ENCODE results near the gene GPER1.
"Not testable (repeated sequence)": the region's sequence is repeated elsewhere in the genome, so short reads cannot be mapped to it uniquely, and the experiment has no call there.

The GPER1 gene

GRCh38 chr7:1071731-1072254 lies 16.1 kb upstream of the GPER1 start:
- TF ChIP-seq ZNF384 (IDR thresholded peaks at IDR 0.05) (no peak), HDGF (IDR thresholded peaks at IDR 0.05; ENCODE audit: borderline replicate concordance) (no peak), TARDBP (IDR thresholded peaks at IDR 0.05) (no peak), L3MBTL2 (conservative IDR thresholded peaks at IDR 0.05) (no peak), FOXM1 (IDR thresholded peaks at IDR 0.05; ENCODE audit: borderline replicate concordance) (no peak), ELF4 (IDR thresholded peaks at IDR 0.05) (no peak), ARNT (IDR thresholded peaks at IDR 0.05) (no peak), SUZ12 (IDR thresholded peaks at IDR 0.05) (no peak), NFRKB (IDR thresholded peaks at IDR 0.05) (no peak)
- TF ChIP-seq, protein P1, sequence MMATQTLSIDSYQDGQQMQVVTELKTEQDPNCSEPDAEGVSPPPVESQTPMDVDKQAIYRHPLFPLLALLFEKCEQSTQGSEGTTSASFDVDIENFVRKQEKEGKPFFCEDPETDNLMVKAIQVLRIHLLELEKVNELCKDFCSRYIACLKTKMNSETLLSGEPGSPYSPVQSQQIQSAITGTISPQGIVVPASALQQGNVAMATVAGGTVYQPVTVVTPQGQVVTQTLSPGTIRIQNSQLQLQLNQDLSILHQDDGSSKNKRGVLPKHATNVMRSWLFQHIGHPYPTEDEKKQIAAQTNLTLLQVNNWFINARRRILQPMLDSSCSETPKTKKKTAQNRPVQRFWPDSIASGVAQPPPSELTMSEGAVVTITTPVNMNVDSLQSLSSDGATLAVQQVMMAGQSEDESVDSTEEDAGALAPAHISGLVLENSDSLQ (IDR thresholded peaks at IDR 0.05): no peak
- POLR2A ChIA-PET: no interaction called here
- CTCF ChIA-PET: no interaction called here
- DNase-seq (ENCODE audit: extremely low spot score): no peak

DNA sequence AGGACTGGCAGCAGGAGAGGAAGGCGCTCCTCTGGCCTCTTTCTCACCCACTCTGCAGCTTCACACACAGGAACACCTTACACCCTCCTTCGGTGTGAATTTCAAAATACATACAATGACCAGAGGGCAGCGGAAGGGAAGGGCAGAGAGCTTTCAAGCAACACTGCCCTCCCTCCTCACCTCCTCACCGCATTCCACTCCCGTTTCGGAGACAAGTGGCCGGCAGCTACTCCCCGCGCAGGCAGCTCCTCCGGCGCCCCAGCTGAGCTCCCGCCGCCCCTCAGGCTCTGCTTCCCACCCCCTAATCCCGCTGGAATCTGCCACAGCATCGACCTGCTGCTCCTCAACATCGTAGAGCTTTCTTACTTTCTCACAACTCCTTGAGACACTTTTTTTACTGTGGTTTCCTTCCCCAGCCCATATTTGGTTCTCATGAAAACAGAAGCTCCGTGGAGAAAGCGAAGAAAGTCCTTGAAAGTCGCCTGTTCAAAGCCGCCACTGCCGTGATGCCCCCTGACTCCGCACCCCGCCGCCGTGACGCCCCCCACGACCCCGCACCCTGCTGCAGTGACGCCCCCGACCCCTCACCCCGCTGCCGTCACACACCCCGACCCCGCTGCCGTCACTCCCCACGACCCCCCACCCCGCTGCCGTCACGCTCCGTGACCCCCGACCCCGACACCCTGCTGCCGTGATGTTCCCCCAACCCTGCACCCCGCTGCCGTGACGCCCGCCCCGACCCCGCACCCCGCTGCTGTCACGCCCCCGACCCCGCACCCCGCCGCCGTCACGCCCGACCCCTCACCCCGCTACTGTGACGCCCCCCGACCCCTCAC lies 14.6 kb upstream of the GPER1 start:
- DNase-seq (ENCODE audit: extremely low spot score): no peak
- ChIA-PET CTCF (interaction anchor here (1.4 kb wide), 1 partner anchor 80 kb away, joined by 4 read pairs; no protein-coding TSS in a partner anchor), POLR2A (no interaction called here)
- no peak for TF ChIP-seq FOXM1 (IDR thresholded peaks at IDR 0.05; ENCODE audit: borderline replicate concordance)
- TF ChIP-seq L3MBTL2 (conservative IDR thresholded peaks at IDR 0.05): no peak
- TF ChIP-seq BHLHE40 (IDR thresholded peaks at IDR 0.05; ENCODE audit: borderline replicate concordance): no peak
- no peak for TF ChIP-seq NFRKB (IDR thresholded peaks at IDR 0.05)
- no peak for TF ChIP-seq ZNF384 (IDR thresholded peaks at IDR 0.05)
- TF ChIP-seq TARDBP (IDR thresholded peaks at IDR 0.05): no peak
- no peak for TF ChIP-seq FOXK2 (IDR thresholded peaks at IDR 0.05)
- no peak for TF ChIP-seq ELF4 (IDR thresholded peaks at IDR 0.05)
- no peak for TF ChIP-seq FOXA1 (IDR thresholded peaks at IDR 0.05)
- TF ChIP-seq ARNT (IDR thresholded peaks at IDR 0.05): no peak

DNA sequence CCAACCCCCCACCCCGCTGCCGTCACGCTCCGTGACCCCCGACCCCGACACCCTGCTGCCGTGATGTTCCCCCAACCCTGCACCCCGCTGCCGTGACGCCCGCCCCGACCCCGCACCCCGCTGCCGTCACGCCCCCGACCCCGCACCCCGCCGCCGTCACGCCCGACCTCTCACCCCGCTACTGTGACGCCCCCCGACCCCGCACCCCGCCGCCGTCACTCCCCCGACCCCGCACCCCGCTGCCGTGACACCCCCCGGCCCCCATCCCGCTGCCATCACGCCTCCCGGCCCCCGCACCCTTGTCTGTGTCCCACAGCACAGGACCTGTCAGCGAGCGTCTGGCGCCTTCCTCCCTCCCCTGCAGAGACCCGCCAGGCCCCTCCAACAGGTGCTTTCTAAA lies 13.9 kb upstream of the GPER1 start:
- POLR2A ChIA-PET; DNase-seq (ENCODE audit: extremely low spot score); CTCF ChIA-PET: not testable (repeated sequence)

GRCh38 chr7:1074593-1075431 lies 13.1 kb upstream of the GPER1 start:
- ChIA-PET POLR2A (no interaction called here), CTCF (interaction anchor here (1.2 to 2.9 kb wide), 2 partner anchors 9 to 81 kb away, joined by 3 to 10 read pairs; no protein-coding TSS in a partner anchor)
- TF ChIP-seq L3MBTL2 (conservative IDR thresholded peaks at IDR 0.05) (no peak), TARDBP (IDR thresholded peaks at IDR 0.05) (no peak), FOXM1 (IDR thresholded peaks at IDR 0.05; ENCODE audit: borderline replicate concordance) (no peak), ELF4 (IDR thresholded peaks at IDR 0.05) (no peak), HDGF (IDR thresholded peaks at IDR 0.05; ENCODE audit: borderline replicate concordance) (no peak), SP1 (IDR thresholded peaks at IDR 0.05) (no peak), LEF1 (IDR thresholded peaks at IDR 0.05; ENCODE audit: borderline replicate concordance) (no peak)
- DNase-seq (ENCODE audit: extremely low spot score): no peak

DNA sequence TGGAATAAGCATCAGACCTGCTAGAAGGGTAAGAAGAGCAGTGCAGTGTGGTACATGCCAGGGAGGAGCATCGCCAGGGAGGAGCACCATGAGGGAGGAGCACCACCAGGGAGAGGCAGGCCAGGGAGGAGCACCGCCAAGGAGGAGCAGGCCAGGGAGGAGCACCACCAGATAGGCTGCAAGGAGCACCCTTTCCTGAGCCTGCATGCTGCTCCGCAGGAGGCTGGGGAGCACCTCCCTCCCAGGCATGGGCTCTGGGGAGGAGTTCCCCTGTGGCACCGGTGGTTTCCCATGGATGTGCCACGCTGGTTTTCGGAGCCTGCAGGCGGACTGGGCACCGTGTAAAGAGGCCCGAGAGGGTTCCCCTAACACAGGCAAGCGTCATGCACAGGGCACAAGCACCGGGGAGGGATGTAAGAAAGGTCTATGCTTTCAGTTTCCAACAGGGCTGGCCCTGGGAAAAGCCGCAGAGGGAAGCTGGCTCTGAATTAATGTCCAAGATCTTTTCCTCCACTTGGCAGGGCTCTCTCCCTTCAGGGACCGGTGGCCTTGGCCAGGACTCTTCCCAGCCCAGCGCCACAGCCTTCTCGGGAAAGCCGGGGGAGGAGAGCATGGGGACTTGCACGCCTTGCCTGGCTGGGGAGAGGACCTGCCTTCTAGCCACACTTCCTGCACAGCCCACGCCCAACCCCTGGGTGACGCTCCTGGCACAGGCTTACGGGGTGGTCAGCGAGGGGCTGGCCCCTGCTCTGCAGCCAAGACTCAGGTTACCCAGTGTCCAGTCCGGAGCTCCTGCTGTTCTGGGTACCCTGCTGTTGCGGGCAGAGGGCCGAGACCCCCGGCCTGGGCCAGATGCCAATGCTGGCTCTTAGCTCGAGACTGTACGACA lies 11.5 kb upstream of the GPER1 start:
- POLR2A ChIA-PET: no interaction called here
- no peak for TF ChIP-seq SP1 (IDR thresholded peaks at IDR 0.05)
- no peak for TF ChIP-seq ARNT (IDR thresholded peaks at IDR 0.05)
- no peak for TF ChIP-seq LEF1 (IDR thresholded peaks at IDR 0.05; ENCODE audit: borderline replicate concordance)
- TF ChIP-seq, protein P1 (IDR thresholded peaks at IDR 0.05): no peak
- no peak for TF ChIP-seq FOXM1 (IDR thresholded peaks at IDR 0.05; ENCODE audit: borderline replicate concordance)
- no peak for TF ChIP-seq ELF4 (IDR thresholded peaks at IDR 0.05)
- TF ChIP-seq FOXA1 (IDR thresholded peaks at IDR 0.05): no peak
- no peak for TF ChIP-seq CTBP1 (IDR thresholded peaks at IDR 0.05; ENCODE audit: borderline replicate concordance)
- TF ChIP-seq ZNF384 (IDR thresholded peaks at IDR 0.05): no peak
- no peak for TF ChIP-seq NFRKB (IDR thresholded peaks at IDR 0.05)
- TF ChIP-seq TARDBP (IDR thresholded peaks at IDR 0.05): no peak
- TF ChIP-seq HDGF (IDR thresholded peaks at IDR 0.05; ENCODE audit: borderline replicate concordance): no peak
- no peak for TF ChIP-seq BHLHE40 (IDR thresholded peaks at IDR 0.05; ENCODE audit: borderline replicate concordance)
- no peak for TF ChIP-seq FOXK2 (IDR thresholded peaks at IDR 0.05)
- no peak for TF ChIP-seq L3MBTL2 (conservative IDR thresholded peaks at IDR 0.05)
- no peak for TF ChIP-seq SUZ12 (IDR thresholded peaks at IDR 0.05)
- no peak for DNase-seq (ENCODE audit: extremely low spot score)
- CTCF ChIA-PET: interaction anchor here (0.6 to 2.9 kb wide), 3 partner anchors 11 to 83 kb away, joined by 3 to 10 read pairs (median 3); no protein-coding TSS in a partner anchor

GRCh38 chr7:1078519-1078918 lies 9.4 kb upstream of the GPER1 start:
- TF ChIP-seq ELF4 (IDR thresholded peaks at IDR 0.05): no peak
- TF ChIP-seq L3MBTL2 (conservative IDR thresholded peaks at IDR 0.05): no peak
- TF ChIP-seq BHLHE40 (IDR thresholded peaks at IDR 0.05; ENCODE audit: borderline replicate concordance): no peak
- TF ChIP-seq FOXM1 (IDR thresholded peaks at IDR 0.05; ENCODE audit: borderline replicate concordance): no peak
- no peak for TF ChIP-seq HDGF (IDR thresholded peaks at IDR 0.05; ENCODE audit: borderline replicate concordance)
- no peak for TF ChIP-seq LEF1 (IDR thresholded peaks at IDR 0.05; ENCODE audit: borderline replicate concordance)
- no peak for TF ChIP-seq FOXA1 (IDR thresholded peaks at IDR 0.05)
- no peak for TF ChIP-seq NFRKB (IDR thresholded peaks at IDR 0.05)
- no peak for TF ChIP-seq ARNT (IDR thresholded peaks at IDR 0.05)
- TF ChIP-seq SP1 (IDR thresholded peaks at IDR 0.05): no peak
- TF ChIP-seq TARDBP (IDR thresholded peaks at IDR 0.05): no peak
- no peak for TF ChIP-seq CTBP1 (IDR thresholded peaks at IDR 0.05; ENCODE audit: borderline replicate concordance)
- CTCF ChIA-PET: interaction anchor here (1.0 kb wide), 1 partner anchor 85 kb away, joined by 3 read pairs; no protein-coding TSS in a partner anchor
- DNase-seq (ENCODE audit: extremely low spot score): no peak
- POLR2A ChIA-PET: no interaction called here
